Measurements from ENCODE around the gene GPER1. TPM values are rescaled to one million over a fixed set of nuclear protein-coding genes. Genes with fewer than 3 reads are reported as not detected.

GPER1 gene
- total and polyA plus RNA-seq, 4 donors: 2.9 to 23.1 (median 7.4) TPM

DNA sequence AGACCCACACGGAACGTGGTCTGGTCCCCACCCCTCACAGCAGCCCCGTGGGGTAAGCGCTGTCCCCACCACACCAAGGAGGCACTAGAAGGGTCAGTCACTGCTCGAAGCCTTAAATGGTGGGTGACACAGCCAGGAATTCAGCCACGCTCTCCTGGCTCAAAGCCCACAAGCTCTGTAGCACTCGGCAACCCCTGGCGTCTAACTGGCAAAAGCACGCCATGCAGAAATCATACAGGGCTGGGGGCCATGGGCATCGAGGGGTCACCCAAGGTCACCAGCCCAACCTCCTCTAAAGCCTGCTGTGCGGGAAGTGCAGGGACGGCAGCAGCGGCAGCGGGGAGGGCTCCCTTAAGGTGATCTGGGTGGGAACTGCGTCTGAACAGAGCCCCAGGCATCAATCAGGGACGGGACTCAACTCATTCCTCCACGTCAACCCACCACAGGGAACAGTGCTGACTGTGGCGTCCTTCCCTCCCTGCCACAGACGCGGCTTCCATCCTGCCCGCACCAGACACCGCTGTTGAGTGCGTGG lies 7.8 kb downstream of the GPER1 start:
- Histone ChIP-seq H3K27ac (ENCODE audit: low read depth in 1 of 2, low read length in 2 of 2) (peak overlapping the region; percentile 47 to 77), H3K4me3 (ENCODE audit: low read depth in 1 of 3, low read length in 3 of 3) (no peak overlapping the region), H3K9me3 (ENCODE audit: control insufficient read depth in 4 of 4, low read length in 3 of 4) (no peaks in the 10 kb centered on the region), H3K36me3 (ENCODE audit: control insufficient read depth in 4 of 4, insufficient read depth in 3 of 4, low read depth in 1 of 4, low read length in 3 of 4) (peaks cover 0 to 4% (median 0%) of the 10 kb centered on the region in 4 donors), H3K9ac (ENCODE audit: low read depth in 1 of 2, low read length in 2 of 2) (no peak overlapping the region), H3K4me1 (ENCODE audit: control insufficient read depth in 4 of 4, insufficient read depth in 4 of 4, low read length in 3 of 4) (peaks cover 9 to 57% (median 31%) of the 10 kb centered on the region in 4 donors), H3K27me3 (ENCODE audit: control insufficient read depth in 4 of 4, insufficient read depth in 4 of 4, low read length in 3 of 4) (no peaks in the 10 kb centered on the region)
- no peak for TF ChIP-seq RXRA (IDR thresholded peaks at IDR 0.05)
- TF ChIP-seq, protein P1, sequence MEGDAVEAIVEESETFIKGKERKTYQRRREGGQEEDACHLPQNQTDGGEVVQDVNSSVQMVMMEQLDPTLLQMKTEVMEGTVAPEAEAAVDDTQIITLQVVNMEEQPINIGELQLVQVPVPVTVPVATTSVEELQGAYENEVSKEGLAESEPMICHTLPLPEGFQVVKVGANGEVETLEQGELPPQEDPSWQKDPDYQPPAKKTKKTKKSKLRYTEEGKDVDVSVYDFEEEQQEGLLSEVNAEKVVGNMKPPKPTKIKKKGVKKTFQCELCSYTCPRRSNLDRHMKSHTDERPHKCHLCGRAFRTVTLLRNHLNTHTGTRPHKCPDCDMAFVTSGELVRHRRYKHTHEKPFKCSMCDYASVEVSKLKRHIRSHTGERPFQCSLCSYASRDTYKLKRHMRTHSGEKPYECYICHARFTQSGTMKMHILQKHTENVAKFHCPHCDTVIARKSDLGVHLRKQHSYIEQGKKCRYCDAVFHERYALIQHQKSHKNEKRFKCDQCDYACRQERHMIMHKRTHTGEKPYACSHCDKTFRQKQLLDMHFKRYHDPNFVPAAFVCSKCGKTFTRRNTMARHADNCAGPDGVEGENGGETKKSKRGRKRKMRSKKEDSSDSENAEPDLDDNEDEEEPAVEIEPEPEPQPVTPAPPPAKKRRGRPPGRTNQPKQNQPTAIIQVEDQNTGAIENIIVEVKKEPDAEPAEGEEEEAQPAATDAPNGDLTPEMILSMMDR (IDR thresholded peaks at IDR 0.05; ENCODE audit: low read depth, low read length, missing input control): no peak
- no peak for TF ChIP-seq FOXA1 (IDR thresholded peaks at IDR 0.05)
- TF ChIP-seq, protein P2, sequence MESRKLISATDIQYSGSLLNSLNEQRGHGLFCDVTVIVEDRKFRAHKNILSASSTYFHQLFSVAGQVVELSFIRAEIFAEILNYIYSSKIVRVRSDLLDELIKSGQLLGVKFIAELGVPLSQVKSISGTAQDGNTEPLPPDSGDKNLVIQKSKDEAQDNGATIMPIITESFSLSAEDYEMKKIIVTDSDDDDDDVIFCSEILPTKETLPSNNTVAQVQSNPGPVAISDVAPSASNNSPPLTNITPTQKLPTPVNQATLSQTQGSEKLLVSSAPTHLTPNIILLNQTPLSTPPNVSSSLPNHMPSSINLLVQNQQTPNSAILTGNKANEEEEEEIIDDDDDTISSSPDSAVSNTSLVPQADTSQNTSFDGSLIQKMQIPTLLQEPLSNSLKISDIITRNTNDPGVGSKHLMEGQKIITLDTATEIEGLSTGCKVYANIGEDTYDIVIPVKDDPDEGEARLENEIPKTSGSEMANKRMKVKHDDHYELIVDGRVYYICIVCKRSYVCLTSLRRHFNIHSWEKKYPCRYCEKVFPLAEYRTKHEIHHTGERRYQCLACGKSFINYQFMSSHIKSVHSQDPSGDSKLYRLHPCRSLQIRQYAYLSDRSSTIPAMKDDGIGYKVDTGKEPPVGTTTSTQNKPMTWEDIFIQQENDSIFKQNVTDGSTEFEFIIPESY (IDR thresholded peaks at IDR 0.05): no peak
- TF ChIP-seq, protein P3, sequence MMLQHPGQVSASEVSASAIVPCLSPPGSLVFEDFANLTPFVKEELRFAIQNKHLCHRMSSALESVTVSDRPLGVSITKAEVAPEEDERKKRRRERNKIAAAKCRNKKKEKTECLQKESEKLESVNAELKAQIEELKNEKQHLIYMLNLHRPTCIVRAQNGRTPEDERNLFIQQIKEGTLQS (IDR thresholded peaks at IDR 0.05): no peak
- no peak for TF ChIP-seq SP1 (IDR thresholded peaks at IDR 0.05)
- no peak for TF ChIP-seq HNF4G (IDR thresholded peaks at IDR 0.05)
- no peak for TF ChIP-seq EGR1 (IDR thresholded peaks at IDR 0.05; ENCODE audit: low read depth in 2 of 2)
- no peak for TF ChIP-seq GABPA (IDR thresholded peaks at IDR 0.05 in 1 of 2, conservative IDR thresholded peaks at IDR 0.05 in 1 of 2)
- no peak for DNase-seq (ENCODE audit: low spot score)
- WGBS: 62% methylated on average over 23 of the region's 23 CpGs

DNA sequence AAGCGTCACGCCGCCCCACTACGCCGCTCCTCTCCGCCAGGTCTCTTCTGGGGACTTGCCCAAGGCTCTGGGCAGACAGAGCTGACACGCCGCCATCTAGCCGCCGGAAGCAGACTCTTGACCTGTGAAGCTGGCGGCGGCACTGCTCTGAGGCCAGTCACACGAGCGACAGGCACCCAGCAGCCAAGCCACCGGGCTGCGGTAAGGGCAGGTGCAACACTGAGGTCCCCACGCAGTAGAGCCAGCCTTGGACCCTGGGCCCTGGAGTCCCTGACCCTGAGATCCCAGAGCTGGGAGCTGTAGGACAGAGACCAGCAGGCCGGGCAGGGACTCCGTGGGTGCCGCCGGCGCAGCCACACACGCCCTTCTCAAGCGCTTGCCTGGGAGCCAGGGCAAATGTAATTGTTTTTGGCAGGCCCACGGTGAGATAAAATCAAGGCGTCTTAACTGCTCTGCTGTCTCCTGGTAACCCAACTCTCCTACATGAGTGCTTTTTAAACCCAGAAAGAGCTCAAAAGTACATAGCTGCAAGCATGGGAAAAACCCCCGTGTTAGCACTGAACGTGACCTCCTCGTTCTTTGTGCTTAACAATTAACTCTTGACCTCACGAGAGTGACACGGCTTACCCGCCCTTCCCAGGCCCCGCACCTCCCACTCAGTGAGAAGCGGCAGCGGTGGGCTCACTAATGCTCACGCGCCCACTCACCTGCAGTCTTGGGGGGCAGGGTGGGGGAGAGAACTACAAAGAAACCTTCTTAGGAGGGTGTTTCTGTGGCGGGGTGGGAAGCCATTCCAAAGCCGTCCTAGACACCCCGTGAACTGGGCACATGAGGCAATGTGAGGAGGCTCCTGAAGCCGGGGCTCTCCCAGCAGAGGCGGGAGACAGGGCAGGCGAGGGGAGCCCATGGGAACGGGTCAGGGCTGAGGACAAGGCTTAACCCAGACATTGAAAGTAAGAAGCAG lies 8.5 kb downstream of the GPER1 start:
- Histone ChIP-seq H3K9me3 (ENCODE audit: control insufficient read depth in 4 of 4, low read length in 3 of 4) (no peaks in the 10 kb centered on the region), H3K4me3 (ENCODE audit: low read depth in 1 of 3, low read length in 3 of 3) (peak overlapping the region in 1 of 3 donors; percentile 6), H3K4me1 (ENCODE audit: control insufficient read depth in 4 of 4, insufficient read depth in 4 of 4, low read length in 3 of 4) (peaks cover 12 to 60% (median 36%) of the 10 kb centered on the region in 4 donors), H3K27ac (ENCODE audit: low read depth in 1 of 2, low read length in 2 of 2) (peak overlapping the region; percentile 47 to 77), H3K36me3 (ENCODE audit: control insufficient read depth in 4 of 4, insufficient read depth in 3 of 4, low read depth in 1 of 4, low read length in 3 of 4) (peaks cover 0 to 3% (median 0%) of the 10 kb centered on the region in 4 donors), H3K27me3 (ENCODE audit: control insufficient read depth in 4 of 4, insufficient read depth in 4 of 4, low read length in 3 of 4) (no peaks in the 10 kb centered on the region), H3K9ac (ENCODE audit: low read depth in 1 of 2, low read length in 2 of 2) (no peak overlapping the region)
- WGBS: 41% methylated on average over 44 of the region's 44 CpGs
- no peak for DNase-seq (ENCODE audit: low spot score)
- TF ChIP-seq JUND (IDR thresholded peaks at IDR 0.05): no peak
- TF ChIP-seq RXRA (IDR thresholded peaks at IDR 0.05): peak; percentile 21 to 60
- TF ChIP-seq YY1 (IDR thresholded peaks at IDR 0.05): peak; percentile 78
- TF ChIP-seq HNF4A (conservative IDR thresholded peaks at IDR 0.05): peak; percentile 76 to 79
- no peak for TF ChIP-seq EGR1 (IDR thresholded peaks at IDR 0.05; ENCODE audit: low read depth in 2 of 2)
- TF ChIP-seq FOXA1 (IDR thresholded peaks at IDR 0.05): no peak
- TF ChIP-seq, protein P1 (IDR thresholded peaks at IDR 0.05; ENCODE audit: low read depth, low read length, missing input control): no peak
- peak; percentile 35 for TF ChIP-seq HNF4G (IDR thresholded peaks at IDR 0.05)
- no peak for TF ChIP-seq FOXA2 (IDR thresholded peaks at IDR 0.05)
- no peak for TF ChIP-seq TAF1 (conservative IDR thresholded peaks at IDR 0.05)
- TF ChIP-seq, protein P3 (IDR thresholded peaks at IDR 0.05): no peak
- peak; percentile 82 for TF ChIP-seq SP1 (IDR thresholded peaks at IDR 0.05)
- peak in 1 of 2 donors; percentile 36 for TF ChIP-seq GABPA (IDR thresholded peaks at IDR 0.05 in 1 of 2, conservative IDR thresholded peaks at IDR 0.05 in 1 of 2)
- TF ChIP-seq REST (IDR thresholded peaks at IDR 0.05): no peak
- no peak for TF ChIP-seq NR2F2 (IDR thresholded peaks at IDR 0.05)
- no peak for TF ChIP-seq RAD21 (IDR thresholded peaks at IDR 0.05)
